PC-9 (cell line): ENCODE data around the gene SYT1. TPM values are rescaled to one million over a fixed set of nuclear protein-coding genes. Genes with fewer than 3 reads are reported as not detected.

ENCODE experiments used
- BruUV-seq: library from RNA; stranded (reverse); fragments of 400-500 nt; replicated peaks from 2 replicates; lab custom pipeline; 2021; lab: Mats Ljungman, UMichigan
- CTCF ChIA-PET: fragments of 300-600 bp; sonication (Branson Sonifier 250); formaldehyde crosslinking; loops from one replicate; lab custom pipeline; 2022; ENCODE audit warnings: antibody characterized with exemption; lab: Charles Lee
- POLR2A ChIA-PET: fragments of 300-600 bp; sonication (Branson Sonifier 250); formaldehyde crosslinking; loops from one replicate; lab custom pipeline; 2022; ENCODE audit warnings: antibody characterized with exemption; ENCODE audit not compliant: unreplicated experiment; lab: Charles Lee
- DNase-seq, 2 experiments: peaks; one replicate each; pipeline versions ENCODE4 v3.0.0 to v3.0.0-alpha.2; 2015 to 2022; ENCODE audit warnings: mixed read lengths in 1 of 2
- H2AFZ ChIP-seq: fragments of 200-600 bp; sonication (generic); 2 replicates; pipeline ENCODE4 v1.8.1; 2017; ENCODE audit warnings: antibody characterized with exemption
- H3F3A ChIP-seq: fragments of 200-600 bp; sonication (generic); 2 replicates; pipeline ENCODE4 v1.8.1; 2017; ENCODE audit warnings: antibody characterized with exemption, mild to moderate bottlenecking, low read depth; ENCODE audit not compliant: insufficient read depth
- H3K27ac ChIP-seq: fragments of 200-600 bp; sonication (generic); 2 replicates; pipeline ENCODE4 v1.6.1; 2016; ENCODE audit warnings: mixed run types
- H3K27me3 ChIP-seq: fragments of 200-600 bp; sonication (generic); 2 replicates; pipeline ENCODE4 v1.6.1; 2016; ENCODE audit warnings: low read depth, mixed run types; ENCODE audit not compliant: insufficient read depth
- H3K36me3 ChIP-seq: fragments of 200-600 bp; sonication (generic); 2 replicates; pipeline ENCODE4 v1.6.1; 2016; ENCODE audit warnings: low read depth, mixed run types
- H3K4me1 ChIP-seq: fragments of 200-600 bp; sonication (generic); replicated peaks from 2 replicates; pipeline ENCODE4 v1.6.1; 2016; ENCODE audit warnings: mixed run types; ENCODE audit not compliant: insufficient read depth
- H3K4me2 ChIP-seq: fragments of 200-600 bp; sonication (generic); 2 replicates; pipeline ENCODE4 v1.6.1; 2017; ENCODE audit warnings: mixed run types
- H3K4me3 ChIP-seq: fragments of 200-600 bp; sonication (generic); 2 replicates; pipeline ENCODE4 v1.6.1; 2016; ENCODE audit warnings: mixed run types
- H3K79me2 ChIP-seq: fragments of 200-600 bp; sonication (generic); 2 replicates; pipeline ENCODE4 v1.6.1; 2017; ENCODE audit warnings: low read depth, mixed run types
- H3K9me2 ChIP-seq: fragments of 200-600 bp; sonication (generic); 2 replicates; pipeline ENCODE4 v1.8.1; 2017; ENCODE audit warnings: mild to moderate bottlenecking; ENCODE audit not compliant: insufficient read depth
- H3K9me3 ChIP-seq: fragments of 200-600 bp; sonication (generic); 2 replicates; pipeline ENCODE4 v1.8.1; 2016; ENCODE audit warnings: low read depth; ENCODE audit not compliant: insufficient read depth
- H4K20me1 ChIP-seq: fragments of 200-600 bp; sonication (generic); 2 replicates; pipeline ENCODE4 v1.8.1; 2017; ENCODE audit not compliant: insufficient read depth
- CTCF ChIP-seq: fragments of 200-600 bp; sonication (generic); conservative IDR thresholded peaks from 2 replicates; pipeline ENCODE4 v1.6.1; 2017; ENCODE audit warnings: mixed run types, antibody characterized with exemption, mild to moderate bottlenecking, moderate library complexity
- EZH2 ChIP-seq: fragments of 200-600 bp; sonication (generic); IDR thresholded peaks from 2 replicates; pipeline ENCODE4 v1.8.0; 2017; ENCODE audit warnings: antibody characterized with exemption, low read depth
- intact Hi-C: fragments of 100-400 bp; cut with micrococcal nuclease; formaldehyde crosslinking; loops from one replicate; pipeline ENCODE4 v1.10.0; 2022; ENCODE audit not compliant: unreplicated experiment
- total RNA-seq: library from RNA; stranded (reverse); gene quantifications from 2 replicates; pipeline ENCODE4 v1.2.3, GENCODE V29; 2021

Gene SYT1
- total RNA-seq, 1 experiment from 2014 or later, result 1.2 TPM

- intact Hi-C loops, result no loop called here
- POLR2A ChIA-PET, result no interaction called here
Observed at GRCh38 chr12:79250186-79250585, 385.6 kb downstream of the SYT1 start.

DNA sequence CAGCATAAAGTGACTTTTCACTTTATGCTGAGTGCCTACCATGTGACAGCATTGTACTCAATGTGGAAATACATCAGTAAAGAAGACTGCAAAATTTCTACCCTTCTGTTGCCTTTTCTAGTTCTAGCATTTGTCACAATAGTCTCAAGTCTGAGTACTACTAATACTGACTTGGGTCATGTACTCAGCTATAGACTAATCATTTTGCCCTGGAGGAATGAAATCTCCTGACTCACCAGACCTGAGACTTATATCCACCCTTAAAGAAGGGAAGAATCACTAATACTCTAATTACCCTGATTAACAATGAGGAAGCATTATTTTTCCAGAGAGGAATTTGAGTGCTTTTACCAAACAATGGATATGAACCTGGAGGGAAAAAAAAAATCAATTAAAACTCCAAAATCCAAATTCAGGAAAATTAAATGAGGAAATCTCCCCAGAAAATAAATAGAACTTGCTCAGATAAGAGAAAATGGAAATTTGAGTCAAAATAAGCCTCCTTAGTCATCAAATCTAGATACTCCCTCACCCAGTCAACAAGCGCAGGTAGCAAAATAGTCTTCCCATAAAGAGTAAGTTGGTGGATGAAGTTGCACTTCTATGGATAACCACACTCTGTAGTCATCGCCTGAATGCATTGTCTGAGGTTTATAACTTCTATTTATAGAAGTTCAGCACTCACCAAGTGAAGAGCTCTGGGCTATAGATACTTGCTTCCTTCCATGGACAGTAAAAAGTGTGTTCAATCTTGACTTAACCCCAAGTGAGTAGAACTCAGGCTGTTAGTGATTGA lies 386.6 kb downstream of the SYT1 start:
- ChIA-PET CTCF (no interaction called here), POLR2A (no interaction called here)
- DNase-seq, result no peak
- no peaks in the 10 kb centered on the region for H4K20me1 ChIP-seq
- no peak overlapping the region for H3K4me2 ChIP-seq
- H3K9me3 ChIP-seq, result no peaks in the 10 kb centered on the region
- no peak overlapping the region for H3K4me3 ChIP-seq
- H3K27me3 ChIP-seq, result no peaks in the 10 kb centered on the region
- H3K27ac ChIP-seq, result no peak overlapping the region
- H3K4me1 ChIP-seq, result no peaks in the 10 kb centered on the region
- BruUV-seq, result no TSS peak
- intact Hi-C loops, result no loop called here
- no peak for TF ChIP-seq CTCF
- no peak for TF ChIP-seq EZH2
- no peaks in the 10 kb centered on the region for H3K36me3 ChIP-seq
- H2AFZ ChIP-seq, result no peak overlapping the region
- H3K79me2 ChIP-seq, result no peaks in the 10 kb centered on the region
- H3F3A ChIP-seq, result no peaks in the 10 kb centered on the region
- no peaks in the 10 kb centered on the region for H3K9me2 ChIP-seq

More at GRCh38 chr12:79250186-79250585, 385.6 kb downstream of the SYT1 start:
- H3K4me3 ChIP-seq, result no peak overlapping the region
- H3K36me3 ChIP-seq, result no peaks in the 10 kb centered on the region
- BruUV-seq, result no TSS peak
- no peaks in the 10 kb centered on the region for H3K4me1 ChIP-seq
- no peaks in the 10 kb centered on the region for H3F3A ChIP-seq
- no peaks in the 10 kb centered on the region for H3K9me3 ChIP-seq
- H3K9me2 ChIP-seq, result no peaks in the 10 kb centered on the region
- H4K20me1 ChIP-seq, result no peaks in the 10 kb centered on the region
- H2AFZ ChIP-seq, result no peak overlapping the region
- H3K27ac ChIP-seq, result no peak overlapping the region
- no peaks in the 10 kb centered on the region for H3K27me3 ChIP-seq
- no peaks in the 10 kb centered on the region for H3K79me2 ChIP-seq
- CTCF ChIA-PET, result no interaction called here
- no peak overlapping the region for H3K4me2 ChIP-seq
- no peak for TF ChIP-seq EZH2
- TF ChIP-seq CTCF, result no peak
- no peak for DNase-seq

- Histone ChIP-seq H3K4me3 (no peak overlapping the region), H3K27ac (no peak overlapping the region), H3K4me1 (no peaks in the 10 kb centered on the region), H3K9me3 (no peaks in the 10 kb centered on the region), H4K20me1 (no peaks in the 10 kb centered on the region), H3F3A (no peaks in the 10 kb centered on the region), H3K9me2 (no peaks in the 10 kb centered on the region), H3K36me3 (no peaks in the 10 kb centered on the region), H3K27me3 (no peaks in the 10 kb centered on the region), H2AFZ (peak overlapping the region; percentile 33; the same call in 1 of the 2 replicates), H3K79me2 (no peaks in the 10 kb centered on the region), H3K4me2 (no peak overlapping the region)
- ChIA-PET CTCF (no interaction called here), POLR2A (interaction anchor here (0.6 kb wide), 1 partner anchor 878 kb away, joined by 5 read pairs; no protein-coding TSS in a partner anchor)
- DNase-seq, result no peak
- TF ChIP-seq CTCF (no peak), EZH2 (no peak)
- no TSS peak for BruUV-seq
- intact Hi-C loops, result no loop called here
Observed at GRCh38 chr12:79252358-79253075, 387.9 kb downstream of the SYT1 start.
